ENCODE data around the gene ZFAND3.
A peak's percentile ranks its signal among the peaks of the same experiment; 100 is the strongest.

Gene ZFAND3

DNA sequence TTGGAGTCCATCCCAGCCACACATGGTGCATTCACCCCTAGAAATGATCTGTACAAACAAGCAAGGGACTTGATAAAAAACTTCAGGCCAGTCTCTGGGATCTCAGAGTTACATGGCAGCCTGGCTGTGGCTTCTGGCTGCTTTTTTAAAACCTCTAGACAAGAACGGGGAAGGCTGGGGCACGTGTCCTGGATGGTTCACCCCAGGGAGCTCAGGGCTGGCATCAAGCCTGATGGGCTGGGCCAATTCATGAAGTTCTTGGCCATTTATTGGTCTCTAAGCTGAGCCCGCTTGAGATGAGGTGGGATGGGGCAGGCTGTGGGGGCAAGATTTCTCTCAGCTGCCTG, 10.4 kb upstream of the ZFAND3 start:
- Histone ChIP-seq H3K9ac (ENCODE audit: insufficient read length, low read depth) (no peak overlapping the region), H3K36me3 (ENCODE audit: insufficient read depth, insufficient read length, low read length) (no peaks in the 10 kb centered on the region), H3K27me3 (ENCODE audit: insufficient read depth, insufficient read length) (no peaks in the 10 kb centered on the region), H3K4me1 (ENCODE audit: insufficient read depth, insufficient read length) (no peaks in the 10 kb centered on the region), H3K4me3 (ENCODE audit: insufficient read length, low read depth) (no peak overlapping the region), H3K9me3 (ENCODE audit: insufficient read depth, low read length) (no peaks in the 10 kb centered on the region)
- TF ChIP-seq SUZ12 (IDR thresholded peaks at IDR 0.05; ENCODE audit: extremely low read depth, insufficient read depth, insufficient read length) (no peak), ZNF274 (IDR thresholded peaks at IDR 0.05; ENCODE audit: low read depth, low read length) (no peak), YY1 (IDR thresholded peaks at IDR 0.05; ENCODE audit: insufficient read depth, insufficient read length) (no peak)
- DNase-seq (ENCODE audit: low read depth, low spot score): no peak

DNA sequence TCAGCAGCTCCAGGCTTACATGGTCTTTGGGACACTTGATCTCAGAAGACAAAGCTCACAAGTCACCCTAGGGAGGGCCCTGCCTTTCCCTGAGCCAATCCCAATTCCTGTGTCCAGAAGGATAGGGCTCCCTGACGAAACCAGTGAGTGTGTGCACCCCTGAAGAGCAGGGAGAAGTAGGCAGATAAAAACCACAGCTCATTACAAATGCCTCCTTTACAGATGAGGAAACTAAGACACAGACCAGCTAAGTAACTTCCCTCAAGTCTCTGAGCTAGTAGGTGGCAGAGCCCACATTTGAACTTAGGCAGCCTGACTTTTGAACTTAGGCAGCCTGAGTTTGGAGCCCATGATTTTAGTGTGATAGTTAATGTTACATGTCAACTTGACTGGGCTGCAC, 6.7 kb upstream of the ZFAND3 start:
- TF ChIP-seq SUZ12 (IDR thresholded peaks at IDR 0.05; ENCODE audit: extremely low read depth, insufficient read depth, insufficient read length) (no peak), YY1 (IDR thresholded peaks at IDR 0.05; ENCODE audit: insufficient read depth, insufficient read length) (no peak), ZNF274 (IDR thresholded peaks at IDR 0.05; ENCODE audit: low read depth, low read length) (no peak)
- no peak overlapping the region for H3K4me3 ChIP-seq (ENCODE audit: insufficient read length, low read depth)
- H3K27me3 ChIP-seq (ENCODE audit: insufficient read depth, insufficient read length): no peaks in the 10 kb centered on the region
- H3K36me3 ChIP-seq (ENCODE audit: insufficient read depth, insufficient read length, low read length): no peaks in the 10 kb centered on the region
- DNase-seq (ENCODE audit: low read depth, low spot score): no peak
- H3K9ac ChIP-seq (ENCODE audit: insufficient read length, low read depth): no peak overlapping the region
- no peaks in the 10 kb centered on the region for H3K4me1 ChIP-seq (ENCODE audit: insufficient read depth, insufficient read length)
- H3K9me3 ChIP-seq (ENCODE audit: insufficient read depth, low read length): no peaks in the 10 kb centered on the region

DNA sequence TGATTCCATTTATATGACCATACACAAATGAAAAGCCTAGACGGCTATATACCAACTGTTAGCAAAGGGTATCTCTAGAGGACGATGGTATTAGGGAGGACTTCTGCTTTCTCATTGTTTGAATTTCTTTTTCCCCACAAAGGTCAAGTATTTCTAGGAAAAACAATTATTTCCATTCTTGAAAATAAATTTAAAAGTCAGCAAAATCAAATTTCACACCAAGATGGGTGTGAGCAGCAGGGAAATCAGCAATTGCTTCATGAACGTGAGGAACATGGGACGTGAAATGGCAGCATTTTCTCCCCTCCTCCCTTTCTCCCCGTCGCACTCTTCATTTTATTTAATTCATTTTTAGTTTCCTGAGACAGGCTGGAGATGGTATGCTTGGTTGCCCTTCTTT, 5.2 kb upstream of the ZFAND3 start:
- DNase-seq (ENCODE audit: low read depth, low spot score): no peak
- H3K36me3 ChIP-seq (ENCODE audit: insufficient read depth, insufficient read length, low read length): no peaks in the 10 kb centered on the region

DNA sequence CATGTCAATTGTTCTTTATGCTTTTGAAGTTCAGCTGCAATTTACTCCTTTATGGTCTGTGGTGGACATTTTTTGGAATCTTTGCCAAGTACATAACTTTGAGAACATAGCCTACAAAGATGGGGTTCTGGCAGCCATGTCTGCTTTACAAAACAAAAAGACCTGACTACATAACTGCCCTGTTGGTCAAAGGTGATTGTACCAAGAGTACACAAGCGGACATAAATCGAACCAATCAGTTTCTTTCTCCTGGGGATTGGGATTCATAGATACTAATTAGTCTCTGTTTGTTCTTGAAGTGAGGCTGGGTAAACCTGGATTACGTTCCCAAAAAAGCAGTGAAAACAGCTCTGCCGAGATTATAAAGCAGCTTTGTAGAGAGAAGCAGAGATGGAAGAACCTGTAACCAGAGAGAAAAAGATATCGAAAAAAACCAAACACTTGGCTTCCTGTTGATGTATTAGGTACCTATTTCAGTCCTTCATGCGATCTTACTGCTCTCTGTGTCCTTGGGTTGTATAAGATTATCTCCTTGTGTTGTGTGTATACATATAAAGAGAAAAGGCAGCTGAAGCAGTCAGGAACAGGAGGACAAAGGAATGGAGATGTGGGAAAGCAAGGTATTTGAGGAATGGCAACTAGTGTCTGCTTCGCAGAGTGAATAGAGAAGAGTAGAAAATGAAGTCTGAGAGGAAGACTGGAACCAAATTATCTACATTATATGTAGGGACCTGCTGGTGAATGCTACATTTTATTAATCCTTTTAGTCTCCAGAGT, 2.7 kb upstream of the ZFAND3 start:
- H3K4me3 ChIP-seq (ENCODE audit: insufficient read length, low read depth): no peak overlapping the region
- H3K4me1 ChIP-seq (ENCODE audit: insufficient read depth, insufficient read length): no peaks in the 10 kb centered on the region
- TF ChIP-seq ZNF274 (IDR thresholded peaks at IDR 0.05; ENCODE audit: low read depth, low read length) (no peak), SUZ12 (IDR thresholded peaks at IDR 0.05; ENCODE audit: extremely low read depth, insufficient read depth, insufficient read length) (no peak), YY1 (IDR thresholded peaks at IDR 0.05; ENCODE audit: insufficient read depth, insufficient read length) (no peak)

More for the DNA sequence above, 5.2 kb upstream of the ZFAND3 start:
- Histone ChIP-seq H3K9ac (ENCODE audit: insufficient read length, low read depth) (no peak overlapping the region), H3K4me3 (ENCODE audit: insufficient read length, low read depth) (no peak overlapping the region), H3K9me3 (ENCODE audit: insufficient read depth, low read length) (no peaks in the 10 kb centered on the region), H3K27me3 (ENCODE audit: insufficient read depth, insufficient read length) (no peaks in the 10 kb centered on the region), H3K4me1 (ENCODE audit: insufficient read depth, insufficient read length) (no peaks in the 10 kb centered on the region)
- TF ChIP-seq ZNF274 (IDR thresholded peaks at IDR 0.05; ENCODE audit: low read depth, low read length) (no peak), YY1 (IDR thresholded peaks at IDR 0.05; ENCODE audit: insufficient read depth, insufficient read length) (no peak), SUZ12 (IDR thresholded peaks at IDR 0.05; ENCODE audit: extremely low read depth, insufficient read depth, insufficient read length) (no peak)

DNA sequence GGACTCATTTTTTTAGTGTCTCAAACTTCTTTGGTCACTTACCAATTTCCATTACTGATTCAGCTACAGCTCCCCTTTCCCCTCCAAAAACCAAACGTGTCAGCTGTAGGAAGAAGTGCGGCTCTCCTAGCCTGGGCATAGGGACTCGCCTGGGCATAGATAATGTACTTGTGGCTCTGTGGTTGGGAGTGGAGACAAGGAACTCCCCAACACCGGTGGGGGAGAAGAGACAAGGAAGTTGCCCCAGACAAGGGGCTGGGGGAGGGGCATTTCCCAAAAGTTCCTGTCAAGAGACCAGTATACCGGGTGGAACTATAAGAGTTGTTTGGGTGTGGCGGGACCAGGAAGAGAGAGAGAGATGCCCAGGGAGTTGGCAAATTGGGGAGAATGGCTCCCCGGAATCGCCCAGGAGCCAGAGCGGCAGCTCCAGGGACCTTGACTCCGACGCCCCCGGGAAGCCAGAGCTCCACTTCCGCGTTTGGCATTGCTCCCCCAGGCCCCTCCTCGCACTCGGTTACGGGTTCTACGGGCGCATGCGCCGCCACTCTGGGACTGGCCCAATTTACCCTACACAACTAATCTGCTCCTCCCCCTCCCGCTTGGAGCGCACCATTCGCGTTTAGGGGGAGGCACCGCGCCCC, 871 bp upstream of the ZFAND3 start:
- H3K9ac ChIP-seq (ENCODE audit: insufficient read length, low read depth): peak overlapping the region; percentile 82
- no peaks in the 10 kb centered on the region for H3K4me1 ChIP-seq (ENCODE audit: insufficient read depth, insufficient read length)
- TF ChIP-seq SUZ12 (IDR thresholded peaks at IDR 0.05; ENCODE audit: extremely low read depth, insufficient read depth, insufficient read length): no peak
- no peak for TF ChIP-seq ZNF274 (IDR thresholded peaks at IDR 0.05; ENCODE audit: low read depth, low read length)
- no peak for TF ChIP-seq YY1 (IDR thresholded peaks at IDR 0.05; ENCODE audit: insufficient read depth, insufficient read length)
- peak; percentile 80 for DNase-seq (ENCODE audit: low read depth, low spot score)
- no peaks in the 10 kb centered on the region for H3K9me3 ChIP-seq (ENCODE audit: insufficient read depth, low read length)
- no peaks in the 10 kb centered on the region for H3K36me3 ChIP-seq (ENCODE audit: insufficient read depth, insufficient read length, low read length)
- H3K27me3 ChIP-seq (ENCODE audit: insufficient read depth, insufficient read length): no peaks in the 10 kb centered on the region
- peak overlapping the region; percentile 57 for H3K4me3 ChIP-seq (ENCODE audit: insufficient read length, low read depth)

More for the DNA sequence above, 2.7 kb upstream of the ZFAND3 start:
- no peaks in the 10 kb centered on the region for H3K9me3 ChIP-seq (ENCODE audit: insufficient read depth, low read length)
- no peak overlapping the region for H3K9ac ChIP-seq (ENCODE audit: insufficient read length, low read depth)
- H3K27me3 ChIP-seq (ENCODE audit: insufficient read depth, insufficient read length): no peaks in the 10 kb centered on the region
- DNase-seq (ENCODE audit: low read depth, low spot score): no peak
- no peaks in the 10 kb centered on the region for H3K36me3 ChIP-seq (ENCODE audit: insufficient read depth, insufficient read length, low read length)

DNA sequence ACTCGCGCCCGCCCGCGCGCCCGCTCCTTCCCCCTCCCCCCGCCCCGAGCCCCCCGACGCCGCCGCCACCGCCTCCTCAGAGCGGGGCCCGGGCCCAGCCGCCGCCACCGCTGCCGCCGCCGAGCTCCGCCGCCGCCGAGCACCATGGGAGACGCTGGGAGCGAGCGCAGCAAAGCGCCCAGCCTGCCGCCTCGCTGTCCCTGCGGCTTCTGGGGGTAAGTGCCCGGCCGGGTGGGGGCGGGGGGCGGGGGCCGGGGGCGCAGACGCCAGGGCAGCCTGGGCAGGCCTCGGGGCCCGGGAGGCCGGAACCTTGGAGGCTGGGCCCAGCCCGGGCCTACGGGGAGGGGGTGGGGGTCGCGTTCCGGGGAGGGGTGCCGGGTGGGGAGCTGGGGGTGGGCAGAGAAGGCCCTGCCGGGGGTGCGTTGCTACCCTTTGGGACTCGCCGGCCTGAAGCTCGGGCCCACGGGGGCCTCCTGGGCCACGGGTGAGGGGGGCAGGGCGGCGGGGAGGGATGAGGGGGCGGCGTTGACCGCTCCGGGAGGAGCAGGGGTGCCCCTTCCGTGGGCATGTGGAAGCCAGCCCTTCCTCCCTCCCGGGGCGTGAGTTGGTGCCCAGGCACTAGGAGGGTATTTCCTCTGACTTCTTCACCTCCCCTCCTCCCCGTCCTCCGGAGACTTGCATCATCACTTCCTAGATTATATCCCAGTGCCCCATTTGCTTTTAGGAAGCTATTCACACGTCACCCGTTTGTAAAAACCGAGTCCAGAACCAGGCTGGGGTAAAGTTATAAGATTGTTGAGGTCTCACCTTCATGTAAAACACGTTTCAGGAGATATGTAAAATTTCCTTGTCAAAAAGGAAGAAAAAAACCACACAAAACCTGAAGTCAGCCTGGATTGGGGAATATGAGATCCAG, 533 bp downstream of the ZFAND3 start:
- peak overlapping the region; percentile 66 for H3K9ac ChIP-seq (ENCODE audit: insufficient read length, low read depth)
- H3K4me3 ChIP-seq (ENCODE audit: insufficient read length, low read depth): peak overlapping the region; percentile 59
- no peak for DNase-seq (ENCODE audit: low read depth, low spot score)
- no peaks in the 10 kb centered on the region for H3K4me1 ChIP-seq (ENCODE audit: insufficient read depth, insufficient read length)
- H3K27me3 ChIP-seq (ENCODE audit: insufficient read depth, insufficient read length): no peaks in the 10 kb centered on the region
- H3K36me3 ChIP-seq (ENCODE audit: insufficient read depth, insufficient read length, low read length): no peaks in the 10 kb centered on the region
- no peak for TF ChIP-seq YY1 (IDR thresholded peaks at IDR 0.05; ENCODE audit: insufficient read depth, insufficient read length)
- no peak for TF ChIP-seq ZNF274 (IDR thresholded peaks at IDR 0.05; ENCODE audit: low read depth, low read length)
- no peak for TF ChIP-seq SUZ12 (IDR thresholded peaks at IDR 0.05; ENCODE audit: extremely low read depth, insufficient read depth, insufficient read length)
- no peaks in the 10 kb centered on the region for H3K9me3 ChIP-seq (ENCODE audit: insufficient read depth, low read length)

Data from NT2/D1 (cell line).